ENCODE data around the gene TSEN2. TPM values are rescaled to one million over a fixed set of nuclear protein-coding genes. Genes with fewer than 3 reads are reported as not detected.
"Not testable (repeated sequence)": the region's sequence is repeated elsewhere in the genome, so short reads cannot be mapped to it uniquely, and the experiment has no call there.

Gene TSEN2
- total RNA-seq, 2 experiments from 2014 or later = 7.5 to 8.0 TPM

- DNase-seq = no peak
- H3K4me3 Mint-ChIP-seq = no peak overlapping the region
- no peaks in the 10 kb centered on the region for H3K36me3 Mint-ChIP-seq (ENCODE audit: low read depth)
- no peaks in the 10 kb centered on the region for H3K9me3 Mint-ChIP-seq
- peak overlapping the region; percentile 35 for H3K27ac Mint-ChIP-seq
- ChIA-PET CTCF (interaction anchor here (1.8 to 3.4 kb wide), 3 partner anchors 10 to 334 kb away, joined by 9 to 15 read pairs (median 11); partner anchors contain the start of gene TSEN2), POLR2A (no interaction called here)
- no peaks in the 10 kb centered on the region for H3K27me3 Mint-ChIP-seq
- H3K4me1 Mint-ChIP-seq = peaks cover 43% of the 10 kb centered on the region
Observed at GRCh38 chr3:12470111-12470510, 14.2 kb upstream of the TSEN2 start.

- CTCF ChIA-PET = interaction anchor here (1.2 to 3.4 kb wide), 4 partner anchors 9 to 335 kb away, joined by 5 to 15 read pairs (median 10); partner anchors contain the start of gene TSEN2
- Mint-ChIP-seq H3K27ac (peak overlapping the region; percentile 69), H3K9me3 (no peaks in the 10 kb centered on the region), H3K4me1 (peaks cover 43% of the 10 kb centered on the region), H3K27me3 (no peaks in the 10 kb centered on the region), H3K36me3 (ENCODE audit: low read depth) (no peaks in the 10 kb centered on the region), H3K4me3 (no peak overlapping the region)
- POLR2A ChIA-PET = interaction anchor here (0.9 to 1.0 kb wide), 2 partner anchors 76 to 134 kb away, joined by 3 to 4 read pairs; no protein-coding TSS in a partner anchor
- no peak for DNase-seq
Observed at GRCh38 chr3:12470680-12471079, 13.6 kb upstream of the TSEN2 start.

- POLR2A ChIA-PET = interaction anchor here (0.8 to 1.0 kb wide), 3 partner anchors 14 to 135 kb away, joined by 3 to 4 read pairs (median 3); partner anchors contain the start of gene TSEN2
- DNase-seq = peak; percentile 64
Observed at GRCh38 chr3:12471241-12471640, 13.0 kb upstream of the TSEN2 start.

GRCh38 chr3:12472000-12472610, 12.2 kb upstream of the TSEN2 start:
- Mint-ChIP-seq H3K36me3 (ENCODE audit: low read depth) (no peaks in the 10 kb centered on the region), H3K4me1 (peaks cover 45% of the 10 kb centered on the region), H3K27ac (peak overlapping the region; percentile 79), H3K4me3 (no peak overlapping the region), H3K27me3 (no peaks in the 10 kb centered on the region), H3K9me3 (no peaks in the 10 kb centered on the region)
- POLR2A ChIA-PET = interaction anchor here (1.2 to 1.3 kb wide), 2 partner anchors 77 to 190 kb away, joined by 3 read pairs; no protein-coding TSS in a partner anchor
- CTCF ChIA-PET = interaction anchor here (2.6 kb wide), 1 partner anchor 336 kb away, joined by 11 read pairs; no protein-coding TSS in a partner anchor
- no peak for DNase-seq

More at GRCh38 chr3:12471241-12471640, 13.0 kb upstream of the TSEN2 start:
- H3K27ac Mint-ChIP-seq = peak overlapping the region; percentile 69
- peaks cover 45% of the 10 kb centered on the region for H3K4me1 Mint-ChIP-seq
- no peaks in the 10 kb centered on the region for H3K36me3 Mint-ChIP-seq (ENCODE audit: low read depth)
- no peaks in the 10 kb centered on the region for H3K27me3 Mint-ChIP-seq
- H3K4me3 Mint-ChIP-seq = peak overlapping the region; percentile 8
- no peaks in the 10 kb centered on the region for H3K9me3 Mint-ChIP-seq
- CTCF ChIA-PET = interaction anchor here (1.2 to 3.4 kb wide), 4 partner anchors 9 to 335 kb away, joined by 5 to 15 read pairs (median 10); partner anchors contain the start of gene TSEN2

GRCh38 chr3:12472796-12473195, 11.5 kb upstream of the TSEN2 start:
- DNase-seq = no peak
- POLR2A ChIA-PET = interaction anchor here (1.1 to 1.5 kb wide), 4 partner anchors 18 to 190 kb away, joined by 3 to 4 read pairs (median 4); no protein-coding TSS in a partner anchor
- Mint-ChIP-seq H3K27me3 (no peaks in the 10 kb centered on the region), H3K4me3 (no peak overlapping the region), H3K4me1 (peaks cover 45% of the 10 kb centered on the region), H3K27ac (peak overlapping the region; percentile 79), H3K36me3 (ENCODE audit: low read depth) (no peaks in the 10 kb centered on the region), H3K9me3 (no peaks in the 10 kb centered on the region)
- CTCF ChIA-PET = no interaction called here

GRCh38 chr3:12473511-12473910, 10.8 kb upstream of the TSEN2 start:
- no peaks in the 10 kb centered on the region for H3K9me3 Mint-ChIP-seq
- H3K4me3 Mint-ChIP-seq = no peak overlapping the region
- no peaks in the 10 kb centered on the region for H3K27me3 Mint-ChIP-seq
- ChIA-PET CTCF (interaction anchor here (0.8 to 1.1 kb wide), 2 partner anchors 10 to 338 kb away, joined by 3 read pairs; no protein-coding TSS in a partner anchor), POLR2A (interaction anchor here (0.9 to 1.5 kb wide), 6 partner anchors 10 to 279 kb away, joined by 3 to 4 read pairs (median 4); no protein-coding TSS in a partner anchor)
- peak; percentile 44 for DNase-seq
- no peaks in the 10 kb centered on the region for H3K36me3 Mint-ChIP-seq (ENCODE audit: low read depth)
- H3K27ac Mint-ChIP-seq = peak overlapping the region; percentile 79
- H3K4me1 Mint-ChIP-seq = peaks cover 45% of the 10 kb centered on the region

- Mint-ChIP-seq H3K36me3 (ENCODE audit: low read depth) (no peaks in the 10 kb centered on the region), H3K27me3 (no peaks in the 10 kb centered on the region), H3K4me3 (no peak overlapping the region), H3K27ac (no peak overlapping the region), H3K4me1 (peaks cover 40% of the 10 kb centered on the region), H3K9me3 (no peaks in the 10 kb centered on the region)
- ChIA-PET POLR2A (no interaction called here), CTCF (interaction anchor here (0.6 to 6.3 kb wide), 2 partner anchors 339 to 1621 kb away, joined by 3 to 129 read pairs; no protein-coding TSS in a partner anchor)
- DNase-seq = no peak
Observed at GRCh38 chr3:12476238-12476897, 7.9 kb upstream of the TSEN2 start.

GRCh38 chr3:12477256-12477655, 7.0 kb upstream of the TSEN2 start:
- Mint-ChIP-seq H3K27ac (no peak overlapping the region), H3K4me1 (peaks cover 32% of the 10 kb centered on the region), H3K9me3 (no peaks in the 10 kb centered on the region), H3K4me3 (no peak overlapping the region), H3K27me3 (no peaks in the 10 kb centered on the region), H3K36me3 (ENCODE audit: low read depth) (no peaks in the 10 kb centered on the region)
- no peak for DNase-seq
- CTCF ChIA-PET = interaction anchor here (0.6 to 6.3 kb wide), 4 partner anchors 130 to 1621 kb away, joined by 3 to 129 read pairs (median 4); no protein-coding TSS in a partner anchor
- POLR2A ChIA-PET = no interaction called here

- Mint-ChIP-seq H3K36me3 (ENCODE audit: low read depth) (no peaks in the 10 kb centered on the region), H3K4me1 (peaks cover 29% of the 10 kb centered on the region), H3K27ac (no peak overlapping the region), H3K9me3 (no peaks in the 10 kb centered on the region), H3K4me3 (no peak overlapping the region), H3K27me3 (no peaks in the 10 kb centered on the region)
- DNase-seq = no peak
- ChIA-PET CTCF (interaction anchor here (0.5 to 6.3 kb wide), 7 partner anchors 35 to 507 kb away, joined by 3 to 129 read pairs (median 3); no protein-coding TSS in a partner anchor), POLR2A (no interaction called here)
Observed at GRCh38 chr3:12478326-12478725, 6.0 kb upstream of the TSEN2 start.

GRCh38 chr3:12479198-12479597, 5.1 kb upstream of the TSEN2 start:
- not testable (repeated sequence) for H3K9me3 Mint-ChIP-seq; H3K36me3 Mint-ChIP-seq (ENCODE audit: low read depth); H3K27ac Mint-ChIP-seq; DNase-seq; H3K27me3 Mint-ChIP-seq; H3K4me3 Mint-ChIP-seq
- CTCF ChIA-PET = interaction anchor here (0.7 to 6.3 kb wide), 24 partner anchors 9 to 362 kb away, joined by 3 to 129 read pairs (median 4); partner anchors contain the start of gene RPL32
- peaks cover 31% of the 10 kb centered on the region for H3K4me1 Mint-ChIP-seq
- POLR2A ChIA-PET = interaction anchor here (0.6 to 0.9 kb wide), 3 partner anchors 16 to 1138 kb away, joined by 3 to 4 read pairs (median 3); no protein-coding TSS in a partner anchor

GRCh38 chr3:12479919-12480427, 4.3 kb upstream of the TSEN2 start:
- no peaks in the 10 kb centered on the region for H3K36me3 Mint-ChIP-seq (ENCODE audit: low read depth)
- peaks cover 31% of the 10 kb centered on the region for H3K4me1 Mint-ChIP-seq
- no peak overlapping the region for H3K4me3 Mint-ChIP-seq
- no peaks in the 10 kb centered on the region for H3K9me3 Mint-ChIP-seq
- DNase-seq = peak; percentile 30
- ChIA-PET POLR2A (interaction anchor here (0.6 to 0.9 kb wide), 4 partner anchors 17 to 1139 kb away, joined by 3 to 4 read pairs (median 3); no protein-coding TSS in a partner anchor), CTCF (interaction anchor here (0.7 to 6.3 kb wide), 31 partner anchors 10 to 1928 kb away, joined by 3 to 129 read pairs (median 4); partner anchors contain the start of genes RPL32 and TAMM41)
- no peaks in the 10 kb centered on the region for H3K27me3 Mint-ChIP-seq
- H3K27ac Mint-ChIP-seq = no peak overlapping the region

- Mint-ChIP-seq H3K4me3 (peak overlapping the region; percentile 86), H3K27me3 (no peaks in the 10 kb centered on the region), H3K4me1 (peaks cover 43% of the 10 kb centered on the region), H3K9me3 (no peaks in the 10 kb centered on the region), H3K36me3 (ENCODE audit: low read depth) (peaks cover 3% of the 10 kb centered on the region), H3K27ac (peak overlapping the region; percentile 91)
- ChIA-PET CTCF (interaction anchor here (1.2 to 3.7 kb wide), 8 partner anchors 10 to 348 kb away, joined by 3 to 28 read pairs (median 4); no protein-coding TSS in a partner anchor), POLR2A (interaction anchor here (1.0 to 2.5 kb wide), 7 partner anchors 10 to 637 kb away, joined by 3 to 14 read pairs (median 5); partner anchors contain the start of genes RAF1 and TAMM41)
- DNase-seq = no peak
Observed at GRCh38 chr3:12483410-12483809, 870 bp upstream of the TSEN2 start.
